ENCODE results near the gene ZFYVE26.

ZFYVE26 gene

GRCh38 chr14:67815573-67816225, 691 bp downstream of the ZFYVE26 start:
- DNase-seq (ENCODE audit: low read depth): no peak

DNA sequence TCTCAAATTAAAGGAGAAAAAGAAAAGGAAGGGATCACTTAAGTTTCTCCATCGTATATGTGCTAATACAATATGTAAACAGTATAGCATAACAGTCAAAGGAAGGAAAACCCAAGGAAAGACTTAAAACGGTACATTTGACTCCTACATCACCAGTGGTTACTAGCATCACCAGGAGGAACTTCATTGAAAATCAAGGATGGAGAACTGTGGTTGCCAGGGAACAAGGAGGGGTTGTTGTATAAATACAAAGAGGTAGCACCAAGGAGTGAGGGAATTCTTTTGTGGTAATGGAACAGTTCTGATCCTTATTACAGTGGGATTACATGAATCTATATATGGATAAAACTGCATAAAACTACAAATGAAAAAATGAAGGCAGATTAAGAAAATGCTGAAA, 1.6 kb downstream of the ZFYVE26 start:
- no peak for DNase-seq (ENCODE audit: low read depth)

GRCh38 chr14:67806246-67806645, 10.1 kb downstream of the ZFYVE26 start:
- DNase-seq (ENCODE audit: low read depth): no peak

GRCh38 chr14:67800743-67801142, 15.6 kb downstream of the ZFYVE26 start:
- no peak for DNase-seq (ENCODE audit: low read depth)

DNA sequence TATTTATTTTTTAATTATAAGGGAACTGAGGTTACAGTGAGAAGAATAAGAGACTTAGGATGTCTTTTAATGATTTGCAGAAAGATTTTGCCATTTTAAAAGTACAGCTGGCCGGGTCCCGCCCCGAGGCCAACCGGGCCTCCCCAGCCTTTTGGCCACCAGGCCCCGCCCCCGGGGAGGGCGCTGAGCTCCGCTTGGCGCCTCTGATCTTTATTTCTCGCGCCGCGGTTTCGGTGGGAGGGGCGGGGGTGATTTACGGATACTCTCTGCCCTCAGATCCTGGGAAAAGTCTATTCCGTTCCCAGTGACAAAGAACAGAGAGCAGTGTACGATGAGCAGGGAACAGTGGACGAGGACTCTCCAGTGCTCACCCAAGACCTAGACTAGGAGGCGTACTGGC, 17.7 kb downstream of the ZFYVE26 start:
- no peak for DNase-seq (ENCODE audit: low read depth)

GRCh38 chr14:67787673-67788072, 28.7 kb downstream of the ZFYVE26 start:
- DNase-seq (ENCODE audit: low read depth): no peak

- DNase-seq (ENCODE audit: low read depth): no peak
These were observed 30.9 kb downstream of the ZFYVE26 start for GRCh38 chr14:67785270-67786109.

DNA sequence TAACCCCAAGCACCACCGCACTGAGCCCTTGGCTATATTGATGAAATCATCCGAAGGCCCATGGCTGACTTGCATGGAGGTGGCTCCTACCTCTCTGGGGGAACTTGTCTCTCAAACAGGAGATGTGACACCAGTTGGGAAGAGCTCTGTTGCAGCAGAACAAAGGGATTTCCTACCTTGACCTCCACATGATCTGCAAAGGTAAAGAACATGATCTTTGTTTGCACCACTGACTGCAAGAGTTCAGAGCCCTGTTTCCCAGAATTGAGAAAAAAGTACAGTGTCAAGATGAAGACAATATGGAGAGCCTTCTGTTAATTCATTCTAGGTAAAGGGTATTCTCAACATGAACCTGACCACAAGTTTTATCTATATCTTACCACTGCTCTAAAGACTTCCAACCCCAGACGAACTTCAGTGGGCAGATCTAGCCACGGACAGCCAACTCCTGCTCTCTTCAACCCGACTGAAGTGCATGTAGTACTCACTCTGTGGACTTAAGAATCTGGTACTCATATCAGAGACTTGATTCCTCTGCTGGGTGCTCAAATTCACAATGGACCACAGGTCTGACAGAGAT, 32.1 kb downstream of the ZFYVE26 start:
- DNase-seq (ENCODE audit: low read depth): no peak

GRCh38 chr14:67782090-67782489, 34.3 kb downstream of the ZFYVE26 start:
- no peak for DNase-seq (ENCODE audit: low read depth)

DNA sequence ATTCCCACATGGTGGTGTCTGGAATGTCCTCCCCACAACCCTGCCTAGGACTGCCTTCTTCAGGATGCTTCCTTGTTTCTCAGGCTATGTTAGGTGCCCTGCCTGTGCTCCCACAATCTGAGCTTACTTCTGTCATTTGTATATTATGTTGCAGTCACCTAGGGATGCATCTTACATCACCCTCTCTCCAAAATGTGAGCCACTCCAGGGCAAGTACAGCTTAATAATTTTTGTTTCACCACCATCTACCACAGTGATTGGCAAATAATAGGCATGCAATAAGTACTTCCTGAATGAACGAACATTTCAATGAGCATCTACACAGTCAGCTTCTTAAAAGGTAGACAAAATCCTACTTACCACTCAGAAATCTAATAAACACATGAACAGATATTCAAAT, 37.6 kb downstream of the ZFYVE26 start:
- DNase-seq (ENCODE audit: low read depth): no peak

DNA sequence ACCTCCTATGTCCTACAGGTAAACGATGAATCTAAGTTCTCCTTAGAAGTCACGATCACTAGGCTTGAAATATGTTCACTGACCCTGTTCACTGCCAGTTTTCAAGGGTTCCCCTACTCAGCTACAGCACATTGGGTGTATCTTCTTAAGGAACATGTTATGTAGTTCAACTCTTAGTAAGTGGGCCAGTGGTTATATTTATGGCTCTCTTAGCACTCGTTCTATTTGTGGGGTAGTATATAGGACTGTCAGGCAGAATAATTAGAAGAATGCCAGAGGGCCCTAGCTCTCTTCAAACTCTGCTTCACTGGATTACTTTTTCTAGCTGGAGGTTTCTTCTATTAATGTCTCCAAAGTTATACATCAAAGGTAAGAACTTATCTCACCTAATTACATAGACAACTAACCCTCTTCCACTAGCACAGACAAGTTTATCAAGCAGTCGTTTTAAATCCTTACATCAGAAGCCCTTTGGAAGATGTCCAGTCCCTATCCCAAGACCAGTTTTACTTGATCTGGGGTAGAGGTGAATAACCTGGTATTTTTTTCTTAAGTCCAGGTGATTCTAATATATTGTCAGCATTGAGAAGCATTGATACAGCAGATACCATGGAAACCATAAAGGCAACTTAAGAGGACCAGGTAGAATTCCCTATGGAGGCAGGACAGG, 39.6 kb downstream of the ZFYVE26 start:
- no peak for DNase-seq (ENCODE audit: low read depth)

GRCh38 chr14:67773844-67774377, 42.5 kb downstream of the ZFYVE26 start:
- DNase-seq (ENCODE audit: low read depth): no peak

- DNase-seq (ENCODE audit: low read depth): no peak
These were observed 48.2 kb downstream of the ZFYVE26 start for GRCh38 chr14:67768219-67768618.

GRCh38 chr14:67766035-67766680, 50.2 kb downstream of the ZFYVE26 start:
- DNase-seq (ENCODE audit: low read depth): no peak

GRCh38 chr14:67765192-67765834, 51.1 kb downstream of the ZFYVE26 start:
- no peak for DNase-seq (ENCODE audit: low read depth)

DNA sequence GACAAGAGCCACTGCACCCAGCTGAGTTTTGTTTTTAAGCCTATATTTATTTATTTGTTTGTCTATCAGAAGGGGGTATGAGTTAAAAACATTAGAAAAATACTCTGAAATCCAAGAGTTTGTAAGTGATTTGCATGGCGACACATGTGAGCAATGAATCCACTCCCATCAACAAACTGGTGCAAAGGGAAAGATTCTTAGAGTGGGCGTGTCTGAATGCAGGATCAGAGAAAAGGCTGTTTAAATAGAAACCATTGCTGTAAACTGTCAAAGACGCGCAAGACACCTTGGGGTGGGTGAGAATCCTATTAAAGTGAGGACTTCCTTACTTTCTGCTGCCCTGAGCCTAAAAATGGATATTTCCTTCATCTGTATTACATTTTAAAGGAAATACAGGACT, 51.9 kb downstream of the ZFYVE26 start:
- DNase-seq (ENCODE audit: low read depth): no peak

DNA sequence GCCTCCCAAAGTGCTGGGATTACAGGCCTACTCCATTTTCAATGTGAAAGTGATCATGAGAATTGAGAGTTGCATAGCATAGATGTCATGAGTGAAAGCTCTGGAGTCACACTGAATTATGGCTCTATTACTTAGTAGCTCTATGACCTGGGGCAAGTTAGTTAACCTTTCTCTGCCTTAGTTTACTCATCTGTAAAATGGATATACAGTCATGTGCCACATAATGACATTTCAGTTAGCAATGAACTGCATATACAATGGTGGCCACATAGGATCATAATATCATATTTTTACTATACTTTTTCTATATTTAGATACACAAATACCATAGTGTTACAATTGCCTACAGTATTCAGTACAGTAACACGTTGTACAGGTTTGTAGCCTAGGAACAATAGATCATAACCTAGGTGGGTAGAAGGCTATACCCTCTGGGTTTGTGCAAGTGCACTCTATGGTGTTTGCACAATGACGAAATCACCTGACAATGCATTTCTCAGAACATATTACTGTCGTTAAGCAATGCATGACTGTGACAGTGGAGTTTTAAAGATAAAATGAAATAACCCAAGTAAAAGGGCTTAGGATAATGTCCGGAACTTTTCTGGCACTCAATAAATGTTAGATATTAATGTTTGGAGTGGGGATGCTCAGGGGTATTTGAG, 53.1 kb downstream of the ZFYVE26 start:
- DNase-seq (ENCODE audit: low read depth): no peak

DNA sequence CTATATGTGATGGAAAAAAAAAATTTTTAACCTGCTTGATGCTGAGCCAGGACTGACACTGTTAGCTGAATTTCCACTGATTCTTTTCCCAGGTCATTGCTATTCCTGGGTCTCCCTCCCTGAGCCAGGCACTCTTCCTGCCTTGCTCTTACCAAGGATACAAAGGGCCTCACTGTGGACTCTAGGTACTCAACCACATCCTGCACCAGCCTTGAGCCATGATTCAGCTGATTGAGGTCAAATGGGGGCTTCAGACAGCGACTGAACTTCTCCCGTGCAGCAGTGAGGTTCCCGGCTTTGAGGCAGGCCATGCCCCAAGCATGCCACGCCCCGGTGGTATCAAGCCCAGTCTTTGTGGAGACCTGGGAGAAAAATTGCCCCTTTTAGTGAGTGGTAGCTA, 54.3 kb downstream of the ZFYVE26 start:
- no peak for DNase-seq (ENCODE audit: low read depth)

DNA sequence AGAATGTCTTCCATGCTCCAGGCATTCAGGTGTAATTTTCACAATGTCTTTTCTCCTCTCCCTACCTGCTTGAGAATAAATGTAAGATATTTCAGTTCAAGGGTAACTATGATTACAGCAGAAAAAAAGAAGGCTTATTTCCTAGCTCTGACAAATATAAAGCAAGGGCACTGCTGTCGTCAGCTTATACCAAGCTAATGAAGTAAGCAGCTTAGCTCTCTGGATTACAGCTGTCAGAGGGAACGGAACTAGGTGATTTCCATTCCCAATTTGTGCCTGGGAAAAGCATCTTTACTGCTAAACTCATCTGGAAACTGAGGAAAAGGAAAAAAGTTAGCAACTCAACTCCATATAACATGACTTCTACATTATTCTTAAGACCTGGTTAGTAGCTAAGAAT, 56.5 kb downstream of the ZFYVE26 start:
- no peak for DNase-seq (ENCODE audit: low read depth)

DNA sequence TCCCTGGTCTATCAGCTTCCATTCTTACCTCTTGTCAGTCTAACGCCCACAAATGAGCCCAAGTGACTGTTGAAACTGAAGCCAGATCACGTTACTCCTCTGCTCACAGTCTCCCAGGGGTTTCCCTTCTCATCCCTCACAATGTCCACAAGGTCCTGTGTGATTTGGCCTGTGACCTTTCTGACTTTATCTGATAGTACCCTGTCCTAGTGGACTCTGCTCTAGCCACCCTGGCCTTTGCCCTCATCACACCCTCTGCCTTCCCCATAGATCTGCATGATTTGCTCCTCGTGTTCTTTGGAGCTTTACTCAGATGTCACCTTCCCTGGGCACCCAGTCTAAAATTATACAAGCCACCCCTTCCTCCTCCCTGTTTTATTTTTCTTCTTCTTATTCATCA, 59.2 kb downstream of the ZFYVE26 start:
- no peak for DNase-seq (ENCODE audit: low read depth)

GRCh38 chr14:67756496-67756895, 59.9 kb downstream of the ZFYVE26 start:
- no peak for DNase-seq (ENCODE audit: low read depth)

Measured in activated T-helper 9 cell treated with anti-CD3 and anti-CD28 coated beads, Interleukin-2, amount 50 U/mL, for 16 hours (primary cell).